ENCODE data around the gene FCHSD2. TPM values are rescaled to one million over a fixed set of nuclear protein-coding genes. Genes with fewer than 3 reads are reported as not detected.

FCHSD2 gene
- total RNA-seq, 4 donors from 2014 or later = 6.7 to 95.7 (median 10.2) TPM

DNA sequence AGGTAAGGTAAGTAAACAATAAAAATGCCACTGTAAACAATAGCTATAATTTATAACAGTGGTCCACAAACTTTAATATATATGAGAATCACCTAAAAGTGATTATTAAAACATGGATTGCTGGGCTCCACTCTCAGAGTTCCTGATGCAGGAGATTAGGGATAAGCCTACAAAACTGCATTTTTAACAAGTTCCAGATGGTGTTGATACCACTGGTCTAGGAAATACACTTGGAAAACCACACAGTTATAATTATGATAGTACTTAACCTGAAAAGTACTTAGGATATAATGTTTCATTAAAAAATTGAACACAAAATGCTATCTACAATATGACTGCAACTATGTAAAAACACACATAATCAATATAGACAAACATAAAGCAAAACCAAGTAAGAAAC lies 20.4 kb downstream of the FCHSD2 start:
- H3K36me3 ChIP-seq = no peaks in the 10 kb centered on the region
- no peaks in the 10 kb centered on the region for H3K27me3 ChIP-seq
- H3K4me1 ChIP-seq = no peaks in the 10 kb centered on the region
- DNase-seq = no peak
- no peak overlapping the region for H3K4me3 ChIP-seq
- H3K27ac ChIP-seq = no peak overlapping the region
- no peak for TF ChIP-seq POLR2A (IDR thresholded peaks at IDR 0.05)
- no peaks in the 10 kb centered on the region for H3K9me3 ChIP-seq

DNA sequence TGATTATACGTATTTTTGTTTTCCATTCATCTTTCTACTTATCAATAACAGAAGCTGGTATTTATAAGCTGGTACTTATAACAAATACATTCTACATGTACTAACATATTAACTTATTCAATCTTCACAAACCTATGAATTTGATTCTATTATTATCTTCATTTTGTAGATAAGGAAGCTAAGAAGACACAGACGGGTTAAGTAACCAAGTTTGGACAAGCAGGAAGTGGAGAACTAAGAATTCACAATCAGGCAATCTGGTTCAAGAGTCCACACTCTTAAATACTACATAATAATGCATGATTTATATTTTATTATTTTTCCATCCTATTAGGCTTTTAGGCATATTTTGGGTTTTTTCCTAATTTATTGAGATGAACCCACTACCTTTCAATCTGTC lies 25.0 kb downstream of the FCHSD2 start:
- H3K9me3 ChIP-seq = no peaks in the 10 kb centered on the region
- TF ChIP-seq, protein P1, sequence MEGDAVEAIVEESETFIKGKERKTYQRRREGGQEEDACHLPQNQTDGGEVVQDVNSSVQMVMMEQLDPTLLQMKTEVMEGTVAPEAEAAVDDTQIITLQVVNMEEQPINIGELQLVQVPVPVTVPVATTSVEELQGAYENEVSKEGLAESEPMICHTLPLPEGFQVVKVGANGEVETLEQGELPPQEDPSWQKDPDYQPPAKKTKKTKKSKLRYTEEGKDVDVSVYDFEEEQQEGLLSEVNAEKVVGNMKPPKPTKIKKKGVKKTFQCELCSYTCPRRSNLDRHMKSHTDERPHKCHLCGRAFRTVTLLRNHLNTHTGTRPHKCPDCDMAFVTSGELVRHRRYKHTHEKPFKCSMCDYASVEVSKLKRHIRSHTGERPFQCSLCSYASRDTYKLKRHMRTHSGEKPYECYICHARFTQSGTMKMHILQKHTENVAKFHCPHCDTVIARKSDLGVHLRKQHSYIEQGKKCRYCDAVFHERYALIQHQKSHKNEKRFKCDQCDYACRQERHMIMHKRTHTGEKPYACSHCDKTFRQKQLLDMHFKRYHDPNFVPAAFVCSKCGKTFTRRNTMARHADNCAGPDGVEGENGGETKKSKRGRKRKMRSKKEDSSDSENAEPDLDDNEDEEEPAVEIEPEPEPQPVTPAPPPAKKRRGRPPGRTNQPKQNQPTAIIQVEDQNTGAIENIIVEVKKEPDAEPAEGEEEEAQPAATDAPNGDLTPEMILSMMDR (IDR thresholded peaks at IDR 0.05) = no peak
- TF ChIP-seq POLR2A (IDR thresholded peaks at IDR 0.05) = no peak
- H3K27me3 ChIP-seq = no peaks in the 10 kb centered on the region
- H3K27ac ChIP-seq = no peak overlapping the region
- no peaks in the 10 kb centered on the region for H3K4me1 ChIP-seq
- DNase-seq = no peak
- no peaks in the 10 kb centered on the region for H3K36me3 ChIP-seq
- no peak overlapping the region for H3K4me3 ChIP-seq

DNA sequence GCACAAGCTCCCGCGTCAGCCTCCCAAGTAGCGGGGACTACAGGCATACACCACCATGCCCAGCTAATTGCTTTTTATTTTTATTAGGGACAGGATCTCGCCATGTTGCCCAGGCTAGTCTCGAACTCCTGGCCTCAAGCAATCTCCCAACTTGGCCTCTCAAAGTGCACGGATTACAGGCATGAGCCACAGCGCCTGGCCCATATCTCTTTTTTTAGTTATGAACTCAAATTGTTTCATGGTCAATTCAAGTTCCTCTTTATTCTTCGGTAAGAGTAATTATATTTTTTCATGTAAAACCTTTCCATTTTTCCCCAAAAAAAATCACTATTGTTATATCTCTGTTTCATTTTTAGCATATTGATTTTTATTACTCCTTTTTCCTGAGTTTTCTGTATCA lies 25.5 kb downstream of the FCHSD2 start:
- H3K36me3 ChIP-seq = no peaks in the 10 kb centered on the region
- no peak overlapping the region for H3K4me3 ChIP-seq
- DNase-seq = no peak
- TF ChIP-seq, protein P1 (IDR thresholded peaks at IDR 0.05) = no peak
- TF ChIP-seq POLR2A (IDR thresholded peaks at IDR 0.05) = no peak
- H3K27me3 ChIP-seq = no peaks in the 10 kb centered on the region
- no peak overlapping the region for H3K27ac ChIP-seq
- no peaks in the 10 kb centered on the region for H3K4me1 ChIP-seq
- H3K9me3 ChIP-seq = no peaks in the 10 kb centered on the region

DNA sequence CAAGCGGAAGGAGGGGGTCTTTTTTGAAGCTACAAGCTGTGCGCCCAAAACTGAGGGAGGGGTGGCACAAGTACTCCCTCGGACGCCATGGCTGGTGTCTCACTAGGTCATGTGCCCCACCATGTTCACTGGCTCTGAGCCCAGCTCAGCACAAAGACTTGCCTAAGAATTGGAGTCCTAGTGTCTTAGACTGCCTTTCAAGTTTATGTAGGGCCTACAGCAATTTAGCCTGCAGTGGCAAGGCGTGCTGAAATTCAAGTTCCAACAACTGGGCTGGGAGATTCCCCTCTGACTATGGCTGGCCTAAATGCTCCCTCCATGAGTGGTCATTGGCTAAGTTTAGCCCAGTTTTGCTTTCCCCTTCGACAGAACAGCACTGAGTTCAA lies 27.3 kb downstream of the FCHSD2 start:
- H3K4me1 ChIP-seq = no peaks in the 10 kb centered on the region
- H3K9me3 ChIP-seq = no peaks in the 10 kb centered on the region
- H3K27ac ChIP-seq = no peak overlapping the region
- no peaks in the 10 kb centered on the region for H3K36me3 ChIP-seq
- H3K4me3 ChIP-seq = no peak overlapping the region
- no peak for DNase-seq
- no peaks in the 10 kb centered on the region for H3K27me3 ChIP-seq
- TF ChIP-seq POLR2A (IDR thresholded peaks at IDR 0.05) = no peak
- TF ChIP-seq, protein P1 (IDR thresholded peaks at IDR 0.05) = no peak

DNA sequence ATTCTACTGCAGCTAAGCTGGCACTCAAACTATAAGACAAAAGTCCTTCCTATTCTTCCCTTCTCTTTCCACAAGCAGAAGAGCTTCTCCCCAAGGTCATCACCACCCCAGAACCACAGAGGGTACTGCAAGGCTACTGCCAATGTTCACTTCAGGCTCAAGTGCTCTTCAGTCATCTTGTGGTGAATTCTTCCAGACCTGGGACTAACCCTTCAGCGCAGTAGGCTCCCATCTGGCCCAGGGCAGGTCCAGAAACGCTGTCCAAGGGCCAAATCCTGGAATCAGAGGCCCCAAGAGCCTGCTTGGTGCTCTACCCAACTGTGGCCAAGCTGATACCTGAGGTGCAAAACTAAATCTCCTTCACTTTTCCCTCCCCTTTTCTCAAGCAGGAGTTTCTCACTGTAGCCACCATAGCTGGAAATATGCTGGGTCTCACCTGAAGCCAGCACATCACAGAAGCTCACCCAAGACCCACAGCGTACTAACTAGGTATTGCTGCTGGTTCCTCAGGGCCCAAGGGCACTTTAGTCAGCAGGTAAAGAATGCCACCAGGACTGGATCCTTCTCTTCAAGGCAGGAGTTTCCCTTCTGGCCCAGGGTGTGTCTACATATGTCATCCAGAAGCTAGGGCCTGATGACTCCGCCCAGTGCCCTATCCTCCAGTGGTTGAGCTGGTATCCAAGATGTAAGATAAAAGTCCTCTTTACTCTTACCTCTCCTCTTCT lies 27.8 kb downstream of the FCHSD2 start:
- Histone ChIP-seq H3K27me3 (no peaks in the 10 kb centered on the region), H3K4me3 (no peak overlapping the region), H3K4me1 (no peaks in the 10 kb centered on the region), H3K36me3 (no peaks in the 10 kb centered on the region), H3K27ac (no peak overlapping the region), H3K9me3 (no peaks in the 10 kb centered on the region)
- no peak for DNase-seq
- TF ChIP-seq, protein P1 (IDR thresholded peaks at IDR 0.05) = no peak
- no peak for TF ChIP-seq POLR2A (IDR thresholded peaks at IDR 0.05)

DNA sequence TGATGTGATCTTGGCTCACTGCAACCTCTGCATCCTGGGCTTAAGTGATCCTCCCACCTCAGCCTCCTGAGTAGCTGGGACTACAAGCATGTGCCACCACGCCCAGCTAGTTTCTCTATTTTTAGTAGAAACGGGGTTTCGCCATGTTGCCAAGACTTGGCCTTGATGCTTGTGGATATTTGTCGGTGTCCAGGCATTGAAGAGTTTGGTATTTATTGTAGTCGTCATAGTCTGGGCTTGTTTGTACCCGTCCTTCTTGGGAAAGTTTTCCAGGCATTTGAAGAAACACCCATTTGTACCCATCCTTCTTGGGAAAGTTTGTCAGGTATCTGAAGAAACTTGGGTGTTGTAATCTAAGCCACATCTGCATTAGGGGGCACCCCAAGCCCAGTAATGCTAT lies 28.7 kb downstream of the FCHSD2 start:
- no peaks in the 10 kb centered on the region for H3K36me3 ChIP-seq
- no peak for TF ChIP-seq POLR2A (IDR thresholded peaks at IDR 0.05)
- TF ChIP-seq, protein P1 (IDR thresholded peaks at IDR 0.05) = no peak
- no peak overlapping the region for H3K27ac ChIP-seq
- no peak overlapping the region for H3K4me3 ChIP-seq
- H3K27me3 ChIP-seq = no peaks in the 10 kb centered on the region
- no peak for DNase-seq
- no peaks in the 10 kb centered on the region for H3K4me1 ChIP-seq
- no peaks in the 10 kb centered on the region for H3K9me3 ChIP-seq
